Heart left ventricle (tissue), 16 donors: ENCODE results near the gene NUCKS1. TPM values are rescaled to one million over a fixed set of nuclear protein-coding genes. Genes with fewer than 3 reads are reported as not detected.

Experiments
- ATAC-seq, 4 donors: fragments of 200-7000 bp; cut with Tn5 transposase; one replicate each; pipeline ENCODE4 v1.9.1; 2020 to 2022; ENCODE audit warnings: moderate library complexity in 4 of 4, mild to moderate bottlenecking in 3 of 4, moderate number of reproducible peaks in 1 of 4
- DNase-seq, 5 donors: peaks; one replicate each; pipeline ENCODE4 v3.0.0-alpha.2; 2020
- H3K27ac ChIP-seq, 12 donors: fragments of 200-600 bp; sonication (generic) in 4 of 12; one replicate each; pipeline versions ENCODE4 v1.5.0 to v1.8.0; 2016 to 2022; ENCODE audit warnings: mild to moderate bottlenecking in 2 of 12
- H3K27me3 ChIP-seq, 9 donors: fragments of 200-600 bp; sonication (generic) in 2 of 9; one replicate each; pipeline versions ENCODE4 v1.5.1 to v1.8.0; 2016 to 2022; ENCODE audit warnings: mild to moderate bottlenecking in 3 of 9
- H3K36me3 ChIP-seq, 9 donors: fragments of 200-600 bp; sonication (generic) in 2 of 9; one replicate each; pipeline versions ENCODE4 v1.5.0 to v1.8.0; 2018 to 2022; ENCODE audit warnings: mild to moderate bottlenecking in 2 of 9
- H3K4me1 ChIP-seq, 12 donors: fragments of 200-600 bp; sonication (generic) in 4 of 12; one replicate each; pipeline versions ENCODE4 v1.5.0 to v1.8.0; 2016 to 2022; ENCODE audit warnings: mild to moderate bottlenecking in 3 of 12
- H3K4me3 ChIP-seq, 12 donors: fragments of 200-600 bp; sonication (generic) in 4 of 12; one replicate each; pipeline versions ENCODE4 v1.5.0 to v1.8.0; 2017 to 2022; ENCODE audit warnings: mild to moderate bottlenecking in 9 of 12, moderate library complexity in 4 of 12
- H3K9me3 ChIP-seq, 12 donors: fragments of 200-600 bp; sonication (generic) in 4 of 12; one replicate each; pipeline versions ENCODE4 v1.5.0 to v1.8.0; 2016 to 2022; ENCODE audit warnings: mild to moderate bottlenecking in 1 of 12
- POLR2A ChIP-seq, 2 donors: fragments of 450-650 bp; IDR thresholded peaks; one replicate each; pipeline ENCODE4 v1.6.1; 2017; ENCODE audit warnings: antibody characterized with exemption in 2 of 2, mild to moderate bottlenecking in 2 of 2, moderate library complexity in 2 of 2
- WGBS, 4 donors: extraction: QIAGEN DNeasy Blood & Tissue Kit in 2 of 4; methylation state at CpG; one replicate each; pipeline versions ENCODE4 v1.1.5 to v1.1.7; 2013 to 2018; 5-methylcytosine and 5-hydroxymethylcytosine counted together
- intact Hi-C, 10 donors: fragments of 100-400 bp; cut with DNase I; formaldehyde crosslinking; loops; one replicate each; pipeline versions ENCODE4 v1.11.1 to v1.14.2; 2022
- polyA plus RNA-seq, 2 donors: library from polyadenylated mRNA; stranded (reverse); fragments of 200-250 nt; gene quantifications; one replicate each; pipeline ENCODE4 v1.2.3, GENCODE V29; 2013
- total RNA-seq, 9 donors: library from RNA; depleted of rRNA in 2 of 9; stranded (reverse); fragments of >200 nt in 2 of 9; fragmentation: NEBNext Ultra II Directional in 3 of 9; extraction: Animal tissue kit (Norgen Biotek cat#: 25700) in 3 of 9; gene quantifications; one replicate each; pipeline versions ENCODE4 v1.1.0 to v1.2.4, GENCODE V29; 2016 to 2023
- TF ChIP-seq, protein P1 (sequence below), 12 donors: fragments of 200-600 bp; sonication (generic) in 4 of 12; IDR thresholded peaks; one replicate each; pipeline versions ENCODE4 v1.5.0 to v1.8.0; 2018 to 2022; ENCODE audit warnings: antibody characterized with exemption in 12 of 12, mild to moderate bottlenecking in 5 of 12
- donor health status: ischemic (EF 13 %, LVEDD 7.1; RV severe dilation, severe dysfunction).
- donor health status: healthy with polysubstance abuse.
- donor health status: DM: no; HTN: yes; CAD: no.
- donor health status: DM: no; HTN: no; CAD: no.
- donor health status: ischemic (EF 25% LVEDD 6.9; RV normal size, moderate dysfunction).
- donor health status: ischemic (EF 25% LVEDD 5.7; RV mildly dilated, moderate dysfunction).
- donor health status: healthy.
- donor health status: DM: yes; HTN: yes; CAD: no.
- donor health status: ischemic (EF 35%, LVEDD 5.7; RV mildly dilated, moderate dysfunction).
- donor health status: nonischemic (EF 11% LVEDD 7.7; RV severe dilation, severe dysfunction).
- donor health status: DM: yes; HTN: yes; CAD: no.
- donor health status: PGD.
- donor health status: ischemic (EF 29% LVEDD 5.4; RV normal size, mild dysfunction).
- donor health status: nonischemic (EF 23%, LVEDD 6.1; RV moderate dilation, normal function).

Gene NUCKS1
- total and polyA plus RNA-seq, 11 donors: 73.4 to 240 (median 198) TPM

DNA sequence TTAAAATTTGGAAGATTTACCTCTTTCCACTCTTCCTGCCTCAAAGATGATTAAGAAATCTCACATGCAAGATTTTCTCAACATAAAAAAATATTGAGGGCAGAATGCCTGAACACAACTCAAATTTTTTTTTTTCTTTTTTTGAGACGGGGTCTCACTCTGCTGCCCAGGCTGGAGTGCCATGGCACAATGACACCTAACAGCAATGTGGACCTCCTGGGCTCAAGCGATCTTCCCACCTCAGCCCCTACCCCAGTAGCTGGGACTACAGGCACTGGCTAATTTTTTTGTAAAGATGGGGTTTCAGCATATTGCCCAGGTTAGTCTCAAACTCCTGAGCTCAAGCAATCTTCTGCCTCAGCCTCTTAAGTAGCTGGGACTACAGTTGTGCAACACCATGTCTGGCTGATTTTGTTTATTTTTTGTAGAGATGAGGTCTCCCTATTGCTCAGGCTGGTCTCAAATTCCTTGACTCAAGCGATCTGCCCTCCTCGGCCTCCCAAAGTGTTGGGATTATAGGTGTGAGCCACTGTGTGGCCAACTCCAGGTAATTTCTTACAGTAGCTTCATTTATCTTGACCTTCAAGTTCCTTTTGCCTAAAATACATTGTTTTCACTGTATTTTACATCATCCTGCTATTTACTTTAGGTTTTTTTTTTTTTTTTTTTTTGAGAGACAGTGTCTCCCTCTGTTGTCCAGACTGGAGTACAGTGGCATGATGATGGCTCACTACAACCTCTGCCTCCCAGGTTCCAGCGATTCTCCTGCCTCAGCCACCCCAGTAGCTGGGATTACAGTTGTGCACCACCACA lies 10.4 kb downstream of the NUCKS1 start:
- TF ChIP-seq, protein P1, sequence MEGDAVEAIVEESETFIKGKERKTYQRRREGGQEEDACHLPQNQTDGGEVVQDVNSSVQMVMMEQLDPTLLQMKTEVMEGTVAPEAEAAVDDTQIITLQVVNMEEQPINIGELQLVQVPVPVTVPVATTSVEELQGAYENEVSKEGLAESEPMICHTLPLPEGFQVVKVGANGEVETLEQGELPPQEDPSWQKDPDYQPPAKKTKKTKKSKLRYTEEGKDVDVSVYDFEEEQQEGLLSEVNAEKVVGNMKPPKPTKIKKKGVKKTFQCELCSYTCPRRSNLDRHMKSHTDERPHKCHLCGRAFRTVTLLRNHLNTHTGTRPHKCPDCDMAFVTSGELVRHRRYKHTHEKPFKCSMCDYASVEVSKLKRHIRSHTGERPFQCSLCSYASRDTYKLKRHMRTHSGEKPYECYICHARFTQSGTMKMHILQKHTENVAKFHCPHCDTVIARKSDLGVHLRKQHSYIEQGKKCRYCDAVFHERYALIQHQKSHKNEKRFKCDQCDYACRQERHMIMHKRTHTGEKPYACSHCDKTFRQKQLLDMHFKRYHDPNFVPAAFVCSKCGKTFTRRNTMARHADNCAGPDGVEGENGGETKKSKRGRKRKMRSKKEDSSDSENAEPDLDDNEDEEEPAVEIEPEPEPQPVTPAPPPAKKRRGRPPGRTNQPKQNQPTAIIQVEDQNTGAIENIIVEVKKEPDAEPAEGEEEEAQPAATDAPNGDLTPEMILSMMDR (IDR thresholded peaks at IDR 0.05): peak in 1 of 12 donors; percentile 7
- no peak for TF ChIP-seq POLR2A (IDR thresholded peaks at IDR 0.05)
- Histone ChIP-seq H3K36me3 (peaks cover 0 to 39% (median 25%) of the 10 kb centered on the region in 9 donors), H3K4me1 (peaks cover 0 to 46% (median 23%) of the 10 kb centered on the region in 12 donors), H3K27me3 (no peaks in the 10 kb centered on the region), H3K4me3 (no peak overlapping the region), H3K9me3 (no peaks in the 10 kb centered on the region), H3K27ac (no peak overlapping the region)
- WGBS, 4 donors: 71 to 76% (median 75%) methylated on average over 5 of the region's 5 CpGs
- intact Hi-C loops: no loop called here
- ATAC-seq (no peak), DNase-seq (no peak)

DNA sequence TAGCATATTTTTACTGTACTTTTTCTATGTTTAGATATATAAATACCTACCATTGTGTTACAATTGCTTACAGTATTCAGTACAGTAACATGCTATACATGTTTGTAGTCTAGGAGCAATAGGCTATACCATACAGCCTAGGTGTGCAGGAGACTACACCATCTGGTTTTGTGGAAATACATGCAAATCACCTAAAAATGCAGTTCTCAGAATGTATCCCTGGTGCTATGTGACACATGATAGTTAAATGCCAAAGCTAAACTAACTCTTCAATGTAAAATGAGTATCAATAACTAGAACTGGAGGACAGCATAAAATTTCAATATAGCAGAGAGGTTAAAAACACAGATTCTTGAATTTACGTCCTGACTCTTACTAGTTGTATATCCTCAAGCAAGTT lies 14.8 kb downstream of the NUCKS1 start:
- ATAC-seq (no peak), DNase-seq (no peak)
- no peak overlapping the region for H3K27ac ChIP-seq
- H3K4me3 ChIP-seq: no peak overlapping the region
- WGBS, 4 donors: 68 to 86% (median 77%) methylated on average over 1 of the region's 1 CpG
- no peaks in the 10 kb centered on the region for H3K27me3 ChIP-seq
- intact Hi-C loops: no loop called here
- H3K36me3 ChIP-seq: peaks cover 0 to 35% (median 26%) of the 10 kb centered on the region in 9 donors
- no peaks in the 10 kb centered on the region for H3K9me3 ChIP-seq
- H3K4me1 ChIP-seq: peaks cover 0 to 35% (median 12%) of the 10 kb centered on the region in 12 donors
- TF ChIP-seq, protein P1 (IDR thresholded peaks at IDR 0.05): no peak
- no peak for TF ChIP-seq POLR2A (IDR thresholded peaks at IDR 0.05)

DNA sequence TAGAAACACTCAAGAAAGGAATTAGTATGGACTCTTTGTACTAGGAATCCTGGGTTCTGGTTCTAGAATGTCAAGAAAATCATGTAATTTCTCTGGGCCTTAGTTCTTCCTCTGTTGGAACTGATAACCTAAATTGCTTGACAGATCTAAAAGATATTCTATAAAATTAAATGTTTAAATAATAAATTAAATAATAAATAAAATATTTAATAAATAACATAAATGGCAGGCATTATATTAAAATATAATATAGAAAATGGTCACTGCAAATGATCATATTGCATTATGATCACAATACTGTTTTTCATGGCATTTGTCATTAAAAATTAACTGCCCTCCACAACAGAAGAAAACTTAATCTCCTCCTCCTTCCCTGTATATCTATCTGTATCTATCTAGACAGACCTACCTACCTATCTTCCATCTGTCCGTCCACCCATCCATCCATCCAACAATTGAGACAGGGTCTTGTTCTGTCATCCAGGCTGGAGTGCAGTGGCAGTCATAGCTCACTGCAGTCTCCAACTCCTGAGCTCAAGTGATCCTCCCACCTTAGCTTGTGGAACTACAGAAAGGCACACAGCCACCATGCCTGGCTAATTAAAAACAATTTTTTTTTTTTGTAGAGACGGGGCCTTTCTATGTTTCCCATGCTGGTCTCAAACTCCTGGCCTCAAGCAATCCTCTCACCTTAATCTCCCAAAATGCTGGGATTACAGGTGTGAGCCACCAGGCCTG lies 16.4 kb downstream of the NUCKS1 start:
- 75 to 82% (median 78%) methylated on average over 2 of the region's 2 CpGs for WGBS, 4 donors
- Histone ChIP-seq H3K36me3 (peaks cover 0 to 39% (median 33%) of the 10 kb centered on the region in 9 donors), H3K4me3 (no peak overlapping the region), H3K4me1 (peaks cover 0 to 32% (median 15%) of the 10 kb centered on the region in 12 donors), H3K9me3 (no peaks in the 10 kb centered on the region), H3K27ac (no peak overlapping the region), H3K27me3 (no peaks in the 10 kb centered on the region)
- ATAC-seq: no peak
- no peak for TF ChIP-seq POLR2A (IDR thresholded peaks at IDR 0.05)
- TF ChIP-seq, protein P1 (IDR thresholded peaks at IDR 0.05): no peak
- DNase-seq: no peak
- intact Hi-C loops: no loop called here

DNA sequence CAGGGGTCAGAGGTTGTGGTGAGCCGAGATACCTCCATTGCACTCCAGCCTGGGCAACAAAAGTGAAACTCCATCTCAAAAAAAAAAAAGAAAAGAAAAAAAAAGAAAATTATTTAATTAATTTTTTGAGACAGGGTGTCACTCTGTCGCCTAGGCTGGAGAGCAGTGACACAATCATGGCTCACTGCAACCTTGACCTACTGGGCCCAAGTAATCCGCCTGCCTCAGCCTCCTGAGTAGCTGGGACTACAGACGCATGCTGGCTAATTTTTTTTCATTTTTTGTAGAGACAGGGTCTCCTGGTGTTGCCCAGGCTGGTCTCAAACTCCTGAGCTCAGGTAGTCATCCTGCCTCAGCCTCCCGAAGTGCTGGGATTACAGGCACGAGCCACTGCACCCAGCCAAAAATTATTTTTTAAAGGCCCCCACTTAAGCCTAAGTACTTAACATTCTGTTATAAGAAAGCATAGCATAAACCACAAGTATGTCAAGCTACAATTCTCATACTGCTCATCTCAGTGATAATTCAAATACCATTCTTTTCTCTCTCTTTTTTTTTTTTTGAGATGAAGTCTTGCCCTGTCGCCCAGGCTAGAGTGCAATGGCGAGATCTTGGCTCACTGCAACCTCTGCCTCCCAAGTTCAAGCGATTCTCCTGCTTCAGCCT lies 19.9 kb downstream of the NUCKS1 start:
- Histone ChIP-seq H3K9me3 (no peaks in the 10 kb centered on the region), H3K36me3 (peaks cover 0 to 58% (median 50%) of the 10 kb centered on the region in 9 donors), H3K4me3 (no peak overlapping the region), H3K4me1 (peaks cover 0 to 35% (median 12%) of the 10 kb centered on the region in 12 donors), H3K27ac (no peak overlapping the region), H3K27me3 (no peaks in the 10 kb centered on the region)
- ATAC-seq (no peak), DNase-seq (no peak)
- 90 to 93% (median 91%) methylated on average over 9 of the region's 9 CpGs for WGBS, 4 donors
- intact Hi-C loops: no loop called here
- no peak for TF ChIP-seq POLR2A (IDR thresholded peaks at IDR 0.05)
- TF ChIP-seq, protein P1 (IDR thresholded peaks at IDR 0.05): no peak
